ENCODE measurements around the gene CCNL2. TPM values are rescaled to one million over a fixed set of nuclear protein-coding genes. Genes with fewer than 3 reads are reported as not detected.

The CCNL2 gene
- total and polyA plus RNA-seq, 2 of the 13 experiments (the other 11 are each of a cell fraction or from before 2014, with no cell fraction given), result 105 to 340 TPM

DNA sequence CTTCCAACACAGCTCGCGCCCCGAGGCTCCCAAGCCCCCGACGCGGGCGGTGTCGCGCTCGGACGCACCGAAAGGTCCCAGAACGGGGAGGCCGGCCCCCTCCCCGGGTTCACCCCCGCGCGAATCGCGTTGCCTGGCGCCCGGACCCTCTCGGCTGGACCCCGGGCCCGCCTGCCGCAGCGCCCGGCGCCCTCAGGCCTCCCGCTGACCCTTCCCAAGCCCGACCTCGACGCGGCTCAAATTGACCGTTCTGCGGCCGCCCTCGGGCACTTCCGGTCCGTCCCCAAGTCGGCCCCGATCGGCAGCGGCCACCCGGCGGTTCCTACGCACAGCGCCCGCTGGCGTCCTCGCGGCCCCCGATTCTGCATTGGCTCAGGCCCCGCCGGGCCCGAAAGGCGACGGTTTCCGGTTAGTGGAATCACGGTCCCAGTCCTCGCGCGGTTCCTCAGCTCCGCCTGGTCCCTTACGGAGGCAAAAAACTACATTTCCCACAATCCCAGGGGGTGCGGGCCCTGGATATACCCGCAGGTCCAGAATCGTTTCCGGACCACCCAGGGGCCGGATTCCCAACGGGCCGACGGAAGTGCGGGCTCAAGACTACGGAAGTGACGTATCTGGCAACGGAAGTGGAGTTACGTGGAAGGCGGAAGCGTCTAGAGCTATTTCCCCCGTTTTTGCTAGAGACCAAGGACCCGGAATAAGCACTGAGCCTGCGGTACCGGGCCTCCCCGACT is 24.0 kb downstream of the CCNL2 start, which contains the start of gene AURKAIP1 (continued):
- TF ChIP-seq ATF7 (IDR thresholded peaks at IDR 0.05) (no peak), ATF7 (CRISPR knock-in tag; IDR thresholded peaks at IDR 0.05) (no peak; the same call in 1 of the 2 replicates), ARID5B (CRISPR knock-in tag; IDR thresholded peaks at IDR 0.05) (peak; percentile 81), RAD51 (IDR thresholded peaks at IDR 0.05; ENCODE audit: borderline replicate concordance) (no peak), ZNF3 (CRISPR knock-in tag; IDR thresholded peaks at IDR 0.05) (no peak), ZNF10 (CRISPR knock-in tag; IDR thresholded peaks at IDR 0.05; ENCODE audit: borderline replicate concordance, low read depth) (peak; percentile 51; the same call in 1 of the 2 replicates), ZZZ3 (CRISPR knock-in tag; IDR thresholded peaks at IDR 0.05; ENCODE audit: borderline replicate concordance) (peak; percentile 88; the same call in 1 of the 2 replicates), SMARCE1 (IDR thresholded peaks at IDR 0.05; ENCODE audit: borderline replicate concordance) (no peak), ZNF282 (IDR thresholded peaks at IDR 0.05; ENCODE audit: partially characterized antibody) (no peak), PLSCR1 (CRISPR knock-in tag; IDR thresholded peaks at IDR 0.05; ENCODE audit: borderline replicate concordance) (no peak; the same call in 1 of the 2 replicates), KDM5A (IDR thresholded peaks at IDR 0.05; ENCODE audit: borderline replicate concordance, low read length) (peak; percentile 97), TBL1XR1 (IDR thresholded peaks at IDR 0.05; ENCODE audit: borderline replicate concordance, low read length, partially characterized antibody) (peak; percentile 61), MTF2 (CRISPR knock-in tag; IDR thresholded peaks at IDR 0.05; ENCODE audit: borderline replicate concordance) (peak; percentile 97; the same call in 1 of the 2 replicates), ZNF790 (CRISPR knock-in tag; IDR thresholded peaks at IDR 0.05; ENCODE audit: borderline replicate concordance) (0 out of 2 replicates have a peak, but pooled peaks have one; percentile 67), ZNF331 (CRISPR knock-in tag; IDR thresholded peaks at IDR 0.05) (peak; percentile 98), ZNF337 (CRISPR knock-in tag; IDR thresholded peaks at IDR 0.05; ENCODE audit: borderline replicate concordance, low read depth) (peak; percentile 96; the same call in 1 of the 2 replicates), MAX (IDR thresholded peaks at IDR 0.05) (peak; percentile 84), SRSF1 (optimal IDR thresholded peaks at IDR 0.05; ENCODE audit: low read depth, low read length) (peak; percentile 87), RBM22 (optimal IDR thresholded peaks at IDR 0.05; ENCODE audit: low read length) (no peak), SMARCC2 (IDR thresholded peaks at IDR 0.05) (no peak), ZNF83 (CRISPR knock-in tag; IDR thresholded peaks at IDR 0.05; ENCODE audit: borderline replicate concordance) (peak; percentile 77; the same call in 1 of the 2 replicates), KLF9 (CRISPR knock-in tag; IDR thresholded peaks at IDR 0.05; ENCODE audit: low read depth) (no peak)
- TF ChIP-seq, protein P1, sequence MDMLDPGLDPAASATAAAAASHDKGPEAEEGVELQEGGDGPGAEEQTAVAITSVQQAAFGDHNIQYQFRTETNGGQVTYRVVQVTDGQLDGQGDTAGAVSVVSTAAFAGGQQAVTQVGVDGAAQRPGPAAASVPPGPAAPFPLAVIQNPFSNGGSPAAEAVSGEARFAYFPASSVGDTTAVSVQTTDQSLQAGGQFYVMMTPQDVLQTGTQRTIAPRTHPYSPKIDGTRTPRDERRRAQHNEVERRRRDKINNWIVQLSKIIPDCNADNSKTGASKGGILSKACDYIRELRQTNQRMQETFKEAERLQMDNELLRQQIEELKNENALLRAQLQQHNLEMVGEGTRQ (IDR thresholded peaks at IDR 0.05; ENCODE audit: low read depth, low read length), result no peak
- TF ChIP-seq, protein P1 (CRISPR knock-in tag; IDR thresholded peaks at IDR 0.05; ENCODE audit: borderline replicate concordance), result peak; percentile 18; the same call in 1 of the 2 replicates
